Kidney tubule cell (primary cell): ENCODE results near the gene OR2B2.

ENCODE experiments used
- DNase-seq: peaks from one replicate; pipeline ENCODE4 v3.0.0-alpha.2; 2018; ENCODE audit warnings: low spot score

Gene OR2B2

GRCh38 chr6:27893836-27894807, 18.1 kb downstream of the OR2B2 start:
- DNase-seq: peak; percentile 94

DNA sequence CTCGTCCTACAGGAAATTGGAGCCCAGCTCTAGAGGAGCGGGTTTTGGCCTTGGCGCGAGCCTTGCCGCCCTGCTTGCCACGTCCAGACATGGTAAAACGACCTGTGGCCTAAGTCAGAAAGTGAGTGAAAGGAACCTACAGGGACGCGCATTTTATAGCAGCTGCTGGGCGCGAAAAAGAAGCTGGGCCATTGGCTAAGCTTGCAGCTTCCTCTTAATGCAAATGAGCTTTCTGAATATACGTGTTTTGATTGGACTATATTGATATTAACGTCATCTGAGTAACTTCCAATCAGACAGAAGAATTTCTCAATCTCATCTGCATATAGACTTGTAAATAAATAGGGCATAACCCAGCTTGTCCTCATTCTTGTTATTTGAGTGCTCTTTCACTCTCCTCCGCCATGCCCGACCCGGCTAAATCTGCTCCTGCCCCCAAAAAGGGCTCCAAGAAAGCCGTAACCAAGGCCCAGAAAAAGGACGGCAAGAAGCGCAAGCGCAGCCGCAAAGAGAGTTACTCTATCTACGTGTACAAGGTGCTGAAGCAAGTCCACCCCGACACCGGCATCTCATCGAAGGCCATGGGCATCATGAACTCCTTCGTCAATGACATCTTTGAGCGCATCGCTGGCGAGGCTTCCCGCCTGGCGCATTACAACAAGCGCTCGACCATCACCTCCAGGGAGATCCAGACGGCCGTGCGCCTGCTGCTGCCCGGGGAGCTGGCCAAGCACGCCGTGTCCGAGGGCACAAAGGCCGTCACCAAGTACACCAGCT, 18.9 kb downstream of the OR2B2 start:
- peak; percentile 99 for DNase-seq

DNA sequence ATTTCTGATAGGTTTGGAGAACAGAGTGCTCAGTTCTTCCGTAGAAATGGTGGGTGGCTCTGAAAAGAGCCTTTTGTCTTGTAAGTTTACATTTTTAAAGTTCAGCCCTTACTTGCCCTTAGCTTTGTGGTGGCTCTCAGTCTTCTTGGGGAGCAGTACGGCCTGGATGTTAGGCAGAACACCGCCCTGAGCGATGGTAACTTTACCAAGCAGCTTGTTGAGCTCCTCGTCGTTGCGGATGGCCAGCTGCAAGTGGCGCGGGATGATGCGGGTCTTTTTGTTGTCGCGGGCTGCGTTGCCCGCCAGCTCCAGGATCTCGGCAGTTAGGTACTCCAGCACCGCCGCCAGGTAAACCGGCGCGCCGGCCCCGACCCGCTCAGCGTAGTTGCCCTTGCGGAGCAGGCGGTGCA, 19.5 kb downstream of the OR2B2 start:
- DNase-seq: no peak

DNA sequence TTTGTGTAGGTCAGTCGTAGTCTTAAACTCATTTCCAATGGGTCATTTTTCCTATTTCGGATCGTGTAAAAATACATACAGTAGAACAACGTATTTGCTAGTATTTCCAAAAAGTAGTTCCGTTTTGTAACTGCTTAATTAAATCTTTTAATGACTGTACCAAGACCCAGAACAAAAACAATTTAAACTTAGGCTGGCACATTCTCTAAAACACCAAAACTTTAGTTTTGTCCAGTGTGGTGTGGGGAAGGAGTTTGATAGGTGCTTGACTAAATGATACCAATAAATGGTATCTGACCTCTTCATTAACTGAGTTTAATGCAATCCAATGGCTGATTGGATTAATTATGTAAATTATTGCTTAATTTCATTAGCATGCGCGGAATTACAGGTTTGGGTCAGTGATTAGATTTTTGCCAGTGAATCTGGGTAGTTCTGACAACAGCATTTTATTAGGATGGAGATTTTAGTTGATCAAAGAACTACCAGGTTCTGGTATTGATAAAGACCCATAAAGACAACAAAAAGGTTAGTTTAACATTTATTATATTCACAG, 20.8 kb downstream of the OR2B2 start:
- no peak for DNase-seq

DNA sequence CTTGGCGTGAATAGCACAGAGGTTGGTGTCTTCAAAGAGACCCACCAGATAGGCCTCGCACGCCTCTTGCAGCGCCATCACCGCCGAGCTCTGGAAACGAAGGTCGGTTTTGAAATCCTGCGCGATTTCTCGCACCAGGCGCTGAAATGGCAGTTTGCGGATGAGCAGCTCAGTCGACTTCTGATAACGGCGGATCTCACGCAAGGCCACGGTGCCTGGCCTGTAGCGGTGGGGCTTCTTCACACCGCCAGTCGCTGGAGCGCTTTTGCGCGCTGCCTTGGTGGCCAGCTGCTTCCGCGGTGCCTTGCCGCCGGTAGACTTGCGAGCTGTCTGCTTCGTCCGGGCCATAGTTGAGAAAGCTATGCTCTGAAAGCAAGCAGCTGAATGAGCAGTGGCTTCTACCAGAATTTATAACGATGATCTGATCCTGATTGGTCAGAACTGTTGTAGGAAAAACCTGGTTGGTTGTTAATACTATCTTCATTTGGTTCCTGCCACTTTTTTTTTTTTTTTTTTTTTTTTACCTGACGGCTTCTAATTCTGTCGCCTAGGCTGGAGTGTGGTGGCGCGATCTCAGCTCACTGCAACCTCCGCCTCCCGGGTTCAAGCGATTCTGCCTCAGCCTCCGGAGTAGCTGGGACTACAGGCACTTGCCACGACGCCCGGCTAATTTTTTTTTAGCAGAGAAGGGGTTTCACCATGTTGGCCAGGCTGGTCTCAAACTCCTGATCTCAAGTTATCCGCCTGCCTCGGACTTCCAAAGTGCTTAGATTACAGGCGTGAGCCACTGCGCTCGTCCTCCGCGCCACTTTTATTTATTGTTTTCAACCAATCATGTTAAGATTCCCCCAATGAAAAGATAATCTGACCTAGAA, 21.5 kb downstream of the OR2B2 start:
- DNase-seq: peak; percentile 92

DNA sequence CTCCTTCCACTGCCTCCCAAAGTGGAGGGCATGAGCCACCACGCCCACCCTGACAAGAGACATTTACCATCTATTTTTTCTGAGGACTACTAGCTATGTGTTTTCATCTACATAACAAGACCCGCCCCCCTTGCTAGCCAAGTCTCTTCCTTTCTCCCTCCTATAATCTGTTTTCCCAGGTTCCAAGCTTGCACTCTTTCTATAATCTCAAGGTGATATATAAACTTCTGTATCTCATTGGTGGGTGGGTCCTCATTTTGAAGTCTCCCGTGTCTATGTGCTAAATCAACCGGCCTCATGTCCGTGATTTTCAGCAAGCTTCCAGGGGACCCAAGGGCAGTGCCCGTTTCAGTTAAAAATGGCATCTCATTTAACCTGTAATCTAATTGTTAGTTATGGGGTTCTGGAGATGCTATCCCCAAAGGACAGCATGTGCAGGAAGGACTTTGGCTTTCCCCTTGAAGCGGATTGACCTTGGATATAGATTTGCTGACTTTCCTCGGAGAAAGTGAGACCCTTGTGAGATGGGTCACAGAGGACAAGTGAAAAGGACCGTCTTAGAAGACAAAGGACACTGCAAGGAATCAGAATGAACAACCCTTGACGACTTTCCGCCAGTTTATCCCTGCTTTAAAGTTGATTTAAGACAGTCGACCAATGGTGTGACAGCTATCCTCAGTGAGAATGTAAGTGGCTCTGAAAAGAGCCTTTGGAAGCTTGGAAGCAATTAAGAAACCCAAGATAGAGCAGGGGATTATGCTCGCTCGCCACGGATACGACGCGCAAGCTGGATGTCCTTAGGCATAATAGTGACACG, 22.4 kb downstream of the OR2B2 start:
- DNase-seq: peak; percentile 27

DNA sequence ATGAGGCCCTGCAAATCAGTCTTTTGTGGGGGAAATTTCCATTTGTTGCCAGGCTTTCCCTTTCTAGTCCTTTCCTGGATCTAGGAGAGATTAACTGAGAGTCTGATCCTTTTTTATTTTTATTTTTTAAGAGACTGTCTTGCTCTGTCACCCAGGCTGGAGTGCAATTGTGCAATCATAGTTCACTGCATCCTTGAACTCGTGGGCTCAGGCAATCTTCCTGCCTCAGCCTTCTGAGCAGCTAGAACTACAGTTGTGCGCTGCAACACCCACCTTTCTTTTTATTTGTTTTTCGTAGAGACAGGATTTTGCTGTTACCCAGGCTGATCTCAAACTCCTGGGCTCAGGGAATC, 22.9 kb downstream of the OR2B2 start:
- DNase-seq: no peak

DNA sequence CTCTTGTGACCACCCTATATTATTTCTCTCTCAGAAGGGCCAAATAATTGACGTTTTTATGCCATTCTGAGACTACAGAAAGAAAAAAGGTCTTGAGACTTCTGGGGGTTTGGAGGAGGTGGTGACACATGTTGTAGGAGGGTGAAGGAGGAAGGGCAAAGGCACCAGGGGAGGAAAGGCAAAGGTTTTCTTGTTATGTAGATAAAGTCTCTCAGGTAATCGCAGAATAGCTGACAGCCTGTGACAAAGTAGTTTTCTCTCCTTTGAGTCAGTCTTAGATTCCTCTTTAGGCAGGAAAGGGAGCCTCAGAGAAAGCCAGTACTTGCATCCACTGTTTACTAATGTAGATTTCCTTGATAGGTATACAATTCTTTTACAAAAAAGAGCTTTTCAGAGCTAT, 23.6 kb downstream of the OR2B2 start:
- DNase-seq: no peak

DNA sequence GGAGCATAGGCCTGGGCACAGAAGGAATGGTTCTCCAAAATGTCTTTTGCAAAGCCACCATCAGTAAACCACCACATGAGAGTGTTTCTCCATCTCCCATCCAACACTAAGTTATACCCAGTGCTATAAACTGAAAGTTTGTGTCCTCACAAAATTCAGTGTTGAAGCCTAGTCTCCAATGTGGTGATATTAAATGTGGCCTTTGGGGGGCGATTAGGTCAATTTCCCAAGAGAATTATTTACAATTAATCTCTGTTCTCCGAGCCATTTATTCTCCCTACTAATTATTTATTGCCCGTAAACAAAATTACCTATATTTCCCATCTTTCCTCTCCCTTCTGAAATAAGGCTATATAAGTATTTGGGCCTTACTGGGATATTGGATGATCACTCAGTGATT, 26.1 kb downstream of the OR2B2 start:
- no peak for DNase-seq

- DNase-seq: no peak
These were observed 29.1 kb downstream of the OR2B2 start for GRCh38 chr6:27883136-27883535.

- no peak for DNase-seq
These were observed 29.6 kb downstream of the OR2B2 start for GRCh38 chr6:27882624-27883023.

DNA sequence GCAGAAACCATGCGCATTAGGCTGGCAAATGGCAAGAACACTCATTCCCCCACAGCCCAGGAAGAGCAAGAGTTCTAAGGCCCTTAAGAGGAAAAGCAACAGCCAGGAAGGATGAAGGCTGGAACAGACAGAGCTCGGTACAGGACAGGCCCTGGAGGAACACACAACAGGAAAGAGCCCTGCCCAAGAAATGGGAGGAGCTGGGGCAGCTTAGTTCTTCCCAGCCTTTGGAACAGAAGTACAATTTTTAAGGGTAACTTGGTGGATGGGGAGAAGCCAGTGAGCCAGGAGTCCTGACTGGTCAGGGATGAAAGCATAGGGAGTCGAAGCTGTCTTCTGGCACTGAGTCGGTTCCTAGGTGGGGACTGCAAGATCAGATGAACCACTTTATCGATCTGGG, 32.4 kb downstream of the OR2B2 start:
- DNase-seq: no peak

GRCh38 chr6:27874016-27874415, 38.2 kb downstream of the OR2B2 start:
- no peak for DNase-seq

GRCh38 chr6:27873021-27873940, 38.9 kb downstream of the OR2B2 start:
- peak; percentile 79 for DNase-seq

- DNase-seq: no peak
These were observed 39.6 kb downstream of the OR2B2 start for GRCh38 chr6:27872642-27873020.

GRCh38 chr6:27871924-27872638, 40.1 kb downstream of the OR2B2 start:
- DNase-seq: peak; percentile 93

- no peak for DNase-seq
These were observed 41.8 kb downstream of the OR2B2 start for GRCh38 chr6:27870291-27870870.

DNA sequence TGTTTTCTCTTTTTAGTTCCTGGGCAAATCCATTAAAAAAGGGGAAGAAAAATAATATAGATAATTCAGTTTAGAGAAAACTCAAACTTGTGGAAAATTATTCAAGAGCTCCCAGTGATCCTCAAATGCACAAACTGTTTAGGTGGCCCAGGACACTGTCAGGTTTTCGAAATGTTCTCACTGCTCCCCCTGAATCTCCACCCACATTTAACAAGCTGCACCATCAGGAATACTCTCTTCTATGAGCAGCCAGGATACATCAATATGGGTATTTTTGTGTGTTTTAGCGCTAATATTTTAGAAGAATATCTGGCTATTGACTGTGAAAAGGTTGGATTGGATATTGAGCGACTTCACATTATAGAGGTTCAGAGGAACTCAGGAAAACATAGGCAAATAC, 43.9 kb downstream of the OR2B2 start:
- no peak for DNase-seq

GRCh38 chr6:27867945-27868300, 44.3 kb downstream of the OR2B2 start:
- DNase-seq: no peak
